ENCODE results near the gene KCNMB2. TPM values are rescaled to one million over a fixed set of nuclear protein-coding genes. Genes with fewer than 3 reads are reported as not detected.

The KCNMB2 gene
- total and polyA plus RNA-seq, 8 donors = 0.69 to 38.0 (median 2.3) TPM

DNA sequence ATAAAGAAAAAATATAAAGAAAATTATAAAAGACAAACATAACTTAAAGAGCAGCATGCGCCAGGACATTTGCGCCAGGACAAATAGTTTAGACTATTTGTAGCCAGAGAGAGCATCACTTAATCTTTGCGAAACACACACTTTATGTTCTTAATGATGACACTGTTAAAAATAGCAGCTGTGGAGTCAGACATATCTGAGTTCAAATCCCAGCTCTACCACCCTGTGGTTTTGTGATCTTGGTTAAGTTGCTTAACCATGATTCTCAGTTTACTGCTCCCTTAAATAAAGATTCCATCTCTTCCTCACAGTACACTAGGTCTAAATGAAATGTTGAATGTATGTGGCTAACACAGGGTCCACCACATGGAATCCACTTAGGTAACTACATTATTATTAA, 31.4 kb downstream of the KCNMB2 start:
- intact Hi-C loops (cut with DNase I) = no loop called here
- Histone ChIP-seq H3K4me1 (no peaks in the 10 kb centered on the region), H3K27me3 (no peaks in the 10 kb centered on the region), H3K4me3 (no peak overlapping the region), H3K36me3 (no peaks in the 10 kb centered on the region), H3K27ac (no peak overlapping the region), H3K9me3 (no peaks in the 10 kb centered on the region)
- WGBS, 2 donors = 95 to 97% methylated on average over 3 of the region's 3 CpGs
- DNase-seq = no peak
- TF ChIP-seq CTCF (IDR thresholded peaks at IDR 0.05) = no peak
- no peak for FAIRE-seq
- ATAC-seq = no peak

DNA sequence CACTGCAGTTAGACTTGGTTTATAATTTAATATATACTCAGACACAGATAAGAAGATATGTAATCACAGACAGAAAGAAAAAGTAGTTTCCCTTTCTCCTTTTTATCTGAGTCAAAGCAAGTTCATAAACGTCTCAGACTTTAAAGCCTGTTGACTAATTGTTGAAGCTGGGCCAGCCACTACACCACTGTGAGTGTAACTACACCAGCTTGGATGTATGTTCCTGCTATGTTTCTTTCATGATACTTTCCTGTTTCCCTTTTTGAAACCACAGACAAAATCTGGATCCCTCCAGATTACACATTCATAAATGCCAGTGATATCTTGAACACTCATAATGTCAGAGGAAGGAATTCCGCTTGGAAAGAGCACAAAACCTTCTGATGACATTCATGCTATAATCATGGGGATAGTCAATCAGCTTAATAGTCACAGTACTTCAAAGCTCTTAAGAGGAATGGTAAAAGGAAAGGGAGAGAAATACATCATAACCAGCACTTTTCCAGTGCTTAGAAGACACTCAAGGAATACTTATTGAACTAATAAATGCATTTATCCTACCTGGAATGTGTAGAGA, 32.0 kb downstream of the KCNMB2 start:
- no peaks in the 10 kb centered on the region for H3K4me1 ChIP-seq
- no peaks in the 10 kb centered on the region for H3K36me3 ChIP-seq
- 45 to 54% methylated on average over 2 of the region's 2 CpGs for WGBS, 2 donors
- intact Hi-C loops (cut with DNase I) = no loop called here
- no peak for ATAC-seq
- no peak for DNase-seq
- H3K27ac ChIP-seq = no peak overlapping the region
- FAIRE-seq = no peak
- TF ChIP-seq CTCF (IDR thresholded peaks at IDR 0.05) = no peak
- no peaks in the 10 kb centered on the region for H3K9me3 ChIP-seq
- H3K27me3 ChIP-seq = no peaks in the 10 kb centered on the region
- H3K4me3 ChIP-seq = no peak overlapping the region

DNA sequence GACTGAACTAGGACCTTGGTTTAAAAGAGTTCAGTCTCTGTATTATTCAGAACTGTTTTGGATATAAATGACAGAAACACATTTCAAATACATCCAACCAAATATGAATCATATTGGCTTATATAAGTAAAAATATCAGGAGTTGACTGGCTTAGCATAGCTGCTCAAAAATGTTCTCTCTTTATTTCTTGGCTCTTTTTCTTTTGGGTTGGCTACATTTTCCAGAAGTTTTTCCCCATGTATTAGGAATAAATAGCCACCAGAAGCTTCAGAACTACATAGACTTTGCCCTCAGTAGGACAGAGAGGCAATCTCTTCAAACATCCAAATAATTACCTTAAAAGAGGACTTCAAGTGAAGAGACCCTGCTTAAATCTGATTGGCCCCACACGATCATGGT, 32.7 kb downstream of the KCNMB2 start:
- intact Hi-C loops (cut with DNase I) = no loop called here
- no peak for DNase-seq
- H3K36me3 ChIP-seq = no peaks in the 10 kb centered on the region
- no peaks in the 10 kb centered on the region for H3K4me1 ChIP-seq
- no peak for ATAC-seq
- no peak for TF ChIP-seq CTCF (IDR thresholded peaks at IDR 0.05)
- H3K9me3 ChIP-seq = no peaks in the 10 kb centered on the region
- no peak overlapping the region for H3K27ac ChIP-seq
- FAIRE-seq = no peak
- H3K27me3 ChIP-seq = no peaks in the 10 kb centered on the region
- H3K4me3 ChIP-seq = no peak overlapping the region
- WGBS, 2 donors = 67 to 76% methylated on average over 1 of the region's 1 CpG

DNA sequence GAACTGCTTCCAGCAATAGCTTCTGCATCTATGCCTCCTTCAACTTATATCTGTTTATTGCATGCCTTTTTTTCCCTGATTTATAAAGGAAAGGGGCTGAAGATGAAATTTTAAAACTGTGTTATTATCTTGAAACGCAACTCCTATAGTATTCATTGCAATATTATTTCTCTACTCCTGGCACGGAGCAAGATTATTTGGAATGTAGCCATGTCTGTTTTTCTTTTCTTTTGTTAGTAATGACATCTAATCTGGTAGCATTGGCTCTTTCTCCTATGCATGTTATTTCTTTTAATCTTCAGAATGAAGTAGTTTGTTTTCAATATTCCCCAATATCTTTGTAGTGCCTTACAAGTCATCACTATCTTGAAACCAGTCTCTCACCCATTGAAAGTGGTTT, 33.6 kb downstream of the KCNMB2 start:
- H3K27me3 ChIP-seq = no peaks in the 10 kb centered on the region
- no peak overlapping the region for H3K27ac ChIP-seq
- H3K4me3 ChIP-seq = no peak overlapping the region
- DNase-seq (no peak), FAIRE-seq (no peak), ATAC-seq (no peak)
- H3K4me1 ChIP-seq = no peaks in the 10 kb centered on the region
- no peaks in the 10 kb centered on the region for H3K9me3 ChIP-seq
- intact Hi-C loops (cut with DNase I) = no loop called here
- no peaks in the 10 kb centered on the region for H3K36me3 ChIP-seq
- no peak for TF ChIP-seq CTCF (IDR thresholded peaks at IDR 0.05)
- 57 to 77% methylated on average over 2 of the region's 2 CpGs for WGBS, 2 donors

DNA sequence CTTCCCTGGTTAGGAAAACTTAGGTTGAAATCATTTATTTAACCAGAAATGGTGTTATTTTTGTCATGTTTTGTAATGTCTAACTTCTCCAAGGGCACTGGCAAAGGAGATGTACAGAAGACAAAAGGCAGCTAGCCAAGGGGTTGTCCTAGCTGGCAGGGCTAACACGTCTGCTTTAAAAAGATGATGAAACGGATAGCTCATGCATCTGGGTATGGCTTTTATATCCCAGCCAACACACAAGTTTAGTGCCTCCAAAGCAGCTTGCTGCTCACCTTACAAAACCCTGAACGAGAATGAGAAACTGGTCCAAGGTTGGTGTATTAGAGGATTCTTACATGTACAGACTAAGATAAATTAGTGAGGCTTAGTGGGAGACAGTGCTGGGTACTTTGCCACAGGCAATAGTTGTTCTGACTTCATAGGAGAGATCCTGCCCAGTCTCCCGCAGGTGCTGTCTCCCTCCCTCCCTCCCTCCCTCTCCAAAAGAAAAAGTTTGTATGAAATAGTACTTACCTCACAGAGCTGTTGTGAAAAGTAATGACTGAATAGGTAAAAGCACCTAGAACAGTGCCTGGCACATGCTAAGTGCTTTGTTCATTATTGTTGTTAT, 47.8 kb downstream of the KCNMB2 start:
- ATAC-seq (peak in 2 of 4 donors; percentile 40 to 50), DNase-seq (no peak), FAIRE-seq (no peak)
- Histone ChIP-seq H3K27me3 (no peaks in the 10 kb centered on the region), H3K9me3 (no peaks in the 10 kb centered on the region), H3K4me1 (peaks cover 0 to 9% (median 0%) of the 10 kb centered on the region in 3 donors), H3K4me3 (no peak overlapping the region), H3K27ac (no peak overlapping the region), H3K36me3 (no peaks in the 10 kb centered on the region)
- 25 to 33% methylated on average over 4 of the region's 4 CpGs for WGBS, 2 donors
- intact Hi-C loops (cut with DNase I) = no loop called here
- TF ChIP-seq CTCF (IDR thresholded peaks at IDR 0.05) = no peak
